GM23248 (cell line): Measurements from ENCODE around the gene AMPD1. TPM values are rescaled to one million over a fixed set of nuclear protein-coding genes. Genes with fewer than 3 reads are reported as not detected.
A peak's percentile ranks its signal among the peaks of the same experiment; 100 is the strongest.

Experiments
- DNase-seq: peaks from one replicate; pipeline ENCODE4 v3.0.0-alpha.2; 2015
- H2AFZ ChIP-seq: fragments of 200-600 bp; sonication (generic); 2 replicates; pipeline ENCODE4 v1.6.1; 2016; ENCODE audit warnings: antibody characterized with exemption
- H3F3A ChIP-seq: fragments of 200-600 bp; sonication (generic); 2 replicates; pipeline ENCODE4 v1.6.1; 2016; ENCODE audit warnings: mild to moderate bottlenecking, antibody characterized with exemption, mixed run types; ENCODE audit not compliant: insufficient read depth
- H3K27ac ChIP-seq: fragments of 200-600 bp; sonication (generic); 2 replicates; pipeline ENCODE4 v1.5.1; 2016; ENCODE audit warnings: mild to moderate bottlenecking
- H3K27me3 ChIP-seq: fragments of 200-600 bp; sonication (generic); replicated peaks from 2 replicates; pipeline ENCODE4 v1.6.1; 2016; ENCODE audit warnings: mild to moderate bottlenecking; ENCODE audit not compliant: insufficient read depth
- H3K36me3 ChIP-seq: fragments of 200-600 bp; sonication (generic); 2 replicates; pipeline ENCODE4 v1.6.1; 2016; ENCODE audit warnings: low read depth, mild to moderate bottlenecking
- H3K4me1 ChIP-seq: fragments of 200-600 bp; sonication (generic); 2 replicates; pipeline ENCODE4 v1.6.1; 2016; ENCODE audit warnings: mild to moderate bottlenecking; ENCODE audit not compliant: insufficient read depth
- H3K4me2 ChIP-seq: fragments of 200-600 bp; sonication (generic); one replicate; pipeline ENCODE4 v1.6.1; 2016; ENCODE audit warnings: mild to moderate bottlenecking; ENCODE audit not compliant: unreplicated experiment
- H3K4me3 ChIP-seq: fragments of 200-600 bp; sonication (generic); 2 replicates; pipeline ENCODE4 v1.5.1; 2016; ENCODE audit warnings: mild to moderate bottlenecking
- H3K79me2 ChIP-seq: fragments of 200-600 bp; sonication (generic); 2 replicates; pipeline ENCODE4 v1.6.1; 2016; ENCODE audit warnings: mild to moderate bottlenecking; ENCODE audit not compliant: insufficient read depth
- H3K9ac ChIP-seq: fragments of 200-600 bp; sonication (generic); 2 replicates; pipeline ENCODE4 v1.6.1; 2016; ENCODE audit warnings: mild to moderate bottlenecking
- H3K9me2 ChIP-seq: fragments of 200-600 bp; sonication (generic); 2 replicates; pipeline ENCODE4 v1.6.1; 2016; ENCODE audit warnings: mixed run types, mild to moderate bottlenecking, moderate library complexity; ENCODE audit not compliant: insufficient read depth
- H3K9me3 ChIP-seq: fragments of 200-600 bp; sonication (generic); one replicate; pipeline ENCODE4 v1.6.1; 2017; ENCODE audit warnings: low read depth
- H4K20me1 ChIP-seq: fragments of 200-600 bp; sonication (generic); 2 replicates; pipeline ENCODE4 v1.6.0; 2016; ENCODE audit not compliant: insufficient read depth
- EZH2 ChIP-seq: fragments of 200-600 bp; sonication (generic); IDR thresholded peaks from 2 replicates; pipeline ENCODE4 v1.6.1; 2018; ENCODE audit warnings: antibody characterized with exemption, mild to moderate bottlenecking; ENCODE audit not compliant: insufficient read depth, poor library complexity, severe bottlenecking
- EZH2phosphoT487 ChIP-seq: fragments of 200-600 bp; sonication (generic); IDR thresholded peaks from 2 replicates; pipeline ENCODE4 v1.6.1; 2018; ENCODE audit warnings: antibody characterized with exemption, moderate library complexity, mild to moderate bottlenecking, low read depth; ENCODE audit not compliant: insufficient read depth
- WGBS, 2 experiments: methylation state at CpG; one replicate each; pipeline ENCODE4 v1.1.6; 2015 to 2017; ENCODE audit warnings: low lambda C conversion rate in 2 of 2, low coverage in 1 of 2; ENCODE audit errors: missing lambda C conversion rate in 2 of 2; 5-methylcytosine and 5-hydroxymethylcytosine counted together
- in situ Hi-C: fragments of 300-500 bp; cut with MboI; formaldehyde crosslinking; loops from 2 replicates; pipeline ENCODE4 v1.15.0; 2020
- polyA plus RNA-seq: library from polyadenylated mRNA; unstranded; fragments of >200 nt; fragmentation: Nextera tagmentation; extraction: Ambion mirVana; gene quantifications from 2 replicates; pipeline ENCODE4 v1.2.1, GENCODE V29; 2016
- total RNA-seq: library from RNA; depleted of rRNA; stranded (reverse); fragments of >200 nt; shearing (Covaris generic); gene quantifications from 2 replicates; pipeline ENCODE4 v1.2.3, GENCODE V29; 2014

Gene AMPD1
- total and polyA plus RNA-seq, 2 experiments from 2014 or later: not detected

DNA sequence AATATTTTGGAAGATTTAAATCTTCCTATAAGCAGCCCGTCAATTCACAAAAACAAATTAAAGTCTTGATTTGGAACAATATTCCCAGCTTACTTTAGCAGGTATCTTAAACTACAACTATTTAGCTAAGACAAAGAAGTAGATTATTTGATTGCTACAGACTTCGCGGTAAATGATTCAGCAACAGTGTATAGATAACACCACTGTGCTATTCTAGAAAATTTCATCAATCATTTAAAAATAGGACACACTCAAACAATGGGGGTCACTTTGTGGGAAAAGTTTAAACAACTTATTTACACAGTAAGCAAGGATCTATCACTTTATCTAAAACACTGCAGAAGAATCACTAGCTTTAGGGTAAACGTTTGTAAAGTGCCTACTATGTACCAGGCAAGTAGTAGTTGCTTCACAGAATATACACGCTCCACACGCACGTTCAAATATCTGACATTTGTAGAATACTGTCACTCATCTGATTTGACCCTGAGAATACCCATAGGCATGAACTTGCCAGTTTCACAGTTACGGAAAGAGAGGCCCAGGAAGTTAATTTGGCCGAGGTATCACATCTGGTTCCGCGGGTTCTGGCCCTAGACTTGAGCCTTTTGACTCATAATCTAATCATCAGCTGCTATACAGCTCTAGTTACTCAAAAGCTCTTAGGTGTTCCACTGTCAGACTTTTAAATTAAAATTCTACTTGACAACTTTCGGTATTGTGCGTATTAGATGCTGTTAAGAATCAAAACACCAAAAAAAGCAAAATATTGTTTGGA lies 26.4 kb downstream of the AMPD1 start:
- in situ Hi-C loops: no loop called here
- peaks cover 39% of the 10 kb centered on the region for H3K79me2 ChIP-seq
- H3K27ac ChIP-seq: peak overlapping the region; percentile 98

DNA sequence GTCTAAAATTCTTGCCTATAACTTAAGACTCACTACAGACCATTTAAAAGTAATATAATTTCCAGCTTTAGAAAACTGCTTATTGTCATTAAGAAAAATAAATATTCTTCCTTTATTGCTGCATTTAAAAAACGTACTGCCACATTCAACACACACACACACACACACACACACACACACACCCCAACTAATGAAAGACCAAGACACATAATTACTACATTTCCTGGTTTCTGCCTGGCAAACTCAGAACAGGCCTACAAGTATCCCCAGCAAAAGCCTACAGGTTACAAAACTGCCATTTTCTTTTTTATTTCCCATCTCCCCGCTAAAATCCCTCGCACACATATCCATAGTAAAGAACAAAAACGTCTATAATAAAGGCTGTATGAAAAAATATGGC lies 27.0 kb downstream of the AMPD1 start:
- H3F3A ChIP-seq: peaks cover 14% of the 10 kb centered on the region; the same call in 1 of the 2 replicates
- H3K4me3 ChIP-seq: peak overlapping the region; percentile 88; the same call in 1 of the 2 replicates
- peaks cover 45% of the 10 kb centered on the region for H3K79me2 ChIP-seq
- H3K4me2 ChIP-seq: peak overlapping the region; percentile 31
- no peak for DNase-seq
- no peak overlapping the region for H2AFZ ChIP-seq
- peaks cover 15% of the 10 kb centered on the region; the same call in 1 of the 2 replicates for H3K4me1 ChIP-seq
- no peaks in the 10 kb centered on the region for H3K9me3 ChIP-seq
- no peaks in the 10 kb centered on the region for H3K9me2 ChIP-seq
- 87 to 92% methylated on average over 4 of the region's 4 CpGs for WGBS, 2 experiments
- no peaks in the 10 kb centered on the region for H4K20me1 ChIP-seq
- no peak overlapping the region for H3K27ac ChIP-seq
- H3K27me3 ChIP-seq: no peaks in the 10 kb centered on the region
- in situ Hi-C loops: no loop called here
- no peak for TF ChIP-seq EZH2phosphoT487
- TF ChIP-seq EZH2: no peak
- H3K9ac ChIP-seq: no peak overlapping the region
- H3K36me3 ChIP-seq: no peaks in the 10 kb centered on the region

More for the DNA sequence above, 26.4 kb downstream of the AMPD1 start:
- no peaks in the 10 kb centered on the region for H3K36me3 ChIP-seq
- no peaks in the 10 kb centered on the region for H3K9me3 ChIP-seq
- H3K9me2 ChIP-seq: no peaks in the 10 kb centered on the region
- WGBS, 2 experiments: 36 to 40% methylated on average over 13 of the region's 13 CpGs
- peaks cover 14% of the 10 kb centered on the region; the same call in 1 of the 2 replicates for H3F3A ChIP-seq
- no peaks in the 10 kb centered on the region for H3K27me3 ChIP-seq
- peak overlapping the region; percentile 87 for H2AFZ ChIP-seq
- H3K4me2 ChIP-seq: peak overlapping the region; percentile 85
- H3K9ac ChIP-seq: peak overlapping the region; percentile 94
- peak overlapping the region; percentile 88 for H3K4me3 ChIP-seq
- peak; percentile 87 for DNase-seq
- H4K20me1 ChIP-seq: no peaks in the 10 kb centered on the region
- H3K4me1 ChIP-seq: peaks cover 15% of the 10 kb centered on the region; the same call in 1 of the 2 replicates
- TF ChIP-seq EZH2 (no peak), EZH2phosphoT487 (no peak)

DNA sequence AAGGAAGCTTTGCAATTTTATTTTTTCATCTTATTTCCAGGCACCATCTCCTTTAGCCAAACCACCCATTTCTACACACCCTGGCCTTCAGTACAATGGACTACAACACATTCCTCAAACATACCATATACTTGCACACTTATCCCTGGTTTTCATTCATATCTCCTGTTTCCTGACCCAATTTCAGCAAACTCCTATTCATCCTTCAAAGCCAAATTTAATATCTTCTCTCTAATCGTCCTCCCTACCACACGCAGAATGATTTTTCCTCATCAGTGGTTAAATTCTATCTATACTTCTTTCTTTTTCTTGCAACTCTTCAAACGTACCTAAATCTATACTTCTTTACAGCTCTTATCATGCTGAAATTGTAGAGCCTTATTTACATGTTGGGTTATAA lies 28.4 kb downstream of the AMPD1 start:
- no peak overlapping the region for H3K4me2 ChIP-seq
- in situ Hi-C loops: no loop called here
- no peaks in the 10 kb centered on the region for H3K9me3 ChIP-seq
- peaks cover 14% of the 10 kb centered on the region; the same call in 1 of the 2 replicates for H3F3A ChIP-seq
- DNase-seq: no peak
- H3K79me2 ChIP-seq: peaks cover 59% of the 10 kb centered on the region
- no peak overlapping the region for H3K9ac ChIP-seq
- no peak overlapping the region for H3K4me3 ChIP-seq
- 94% methylated on average over 3 of the region's 3 CpGs for WGBS, 2 experiments
- H4K20me1 ChIP-seq: no peaks in the 10 kb centered on the region
- H3K27me3 ChIP-seq: no peaks in the 10 kb centered on the region
- TF ChIP-seq EZH2phosphoT487: no peak
- TF ChIP-seq EZH2: no peak
- no peaks in the 10 kb centered on the region for H3K9me2 ChIP-seq
- H2AFZ ChIP-seq: no peak overlapping the region
- no peaks in the 10 kb centered on the region for H3K36me3 ChIP-seq
- no peak overlapping the region for H3K27ac ChIP-seq
- H3K4me1 ChIP-seq: peaks cover 15% of the 10 kb centered on the region; the same call in 1 of the 2 replicates

DNA sequence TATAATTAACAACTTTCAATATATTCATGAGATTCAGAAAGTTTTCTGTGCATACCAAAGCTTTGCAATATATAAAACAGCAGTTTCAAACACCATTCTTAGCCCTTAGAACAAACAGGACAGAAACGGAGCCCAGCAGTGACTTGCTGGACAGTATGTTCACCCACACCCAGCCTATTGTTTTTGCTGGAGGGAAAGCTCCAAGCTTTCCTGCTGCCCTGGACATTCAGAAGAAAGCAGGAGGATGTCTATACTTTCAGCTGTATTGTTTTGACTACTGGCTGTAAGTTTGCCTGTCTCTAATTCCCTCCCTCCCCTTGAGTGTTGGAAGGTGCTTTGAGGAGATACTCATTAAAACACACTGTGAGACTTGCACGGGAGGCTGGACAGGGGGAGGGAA lies 35.1 kb downstream of the AMPD1 start:
- Histone ChIP-seq H3K36me3 (no peaks in the 10 kb centered on the region), H3K27ac (no peak overlapping the region), H3K9me3 (no peaks in the 10 kb centered on the region), H3F3A (no peaks in the 10 kb centered on the region), H3K4me1 (no peaks in the 10 kb centered on the region), H3K4me3 (no peak overlapping the region), H3K9me2 (no peaks in the 10 kb centered on the region), H3K4me2 (no peak overlapping the region), H3K9ac (no peak overlapping the region), H3K79me2 (peaks cover 51% of the 10 kb centered on the region), H4K20me1 (no peaks in the 10 kb centered on the region), H3K27me3 (no peaks in the 10 kb centered on the region), H2AFZ (no peak overlapping the region)
- in situ Hi-C loops: no loop called here
- WGBS, 2 experiments: 30 to 31% methylated on average over 2 of the region's 2 CpGs
- no peak for DNase-seq
- TF ChIP-seq EZH2phosphoT487: no peak
- no peak for TF ChIP-seq EZH2
